NT2/D1 (cell line): ENCODE results near the gene DSC2.
"Not testable (repeated sequence)": the region's sequence is repeated elsewhere in the genome, so short reads cannot be mapped to it uniquely, and the experiment has no call there.

Experiments
- DNase-seq: peaks from one replicate; pipeline ENCODE4 v3.0.0-alpha.2; 2011; ENCODE audit warnings: low read depth, low spot score
- H3K27me3 ChIP-seq: 2 replicates; pipeline ENCODE4 v1.6.0; 2011; ENCODE audit warnings: mild to moderate bottlenecking; ENCODE audit not compliant: insufficient read length, insufficient read depth
- H3K36me3 ChIP-seq: 2 replicates; pipeline ENCODE4 v1.6.1; 2011; ENCODE audit warnings: mild to moderate bottlenecking, low read length, mixed read lengths; ENCODE audit not compliant: insufficient read depth, insufficient read length
- H3K4me1 ChIP-seq: 2 replicates; pipeline ENCODE4 v1.5.1; 2011; ENCODE audit not compliant: insufficient read depth, insufficient read length
- H3K4me3 ChIP-seq: 2 replicates; pipeline ENCODE4 v1.5.1; 2011; ENCODE audit warnings: low read depth; ENCODE audit not compliant: insufficient read length
- H3K9ac ChIP-seq: 2 replicates; pipeline ENCODE4 v1.6.0; 2011; ENCODE audit warnings: low read depth; ENCODE audit not compliant: insufficient read length
- H3K9me3 ChIP-seq: 2 replicates; pipeline ENCODE4 v1.5.1; 2011; ENCODE audit warnings: mild to moderate bottlenecking, low read length; ENCODE audit not compliant: insufficient read depth
- SUZ12 ChIP-seq: IDR thresholded peaks from 2 replicates; pipeline ENCODE4 v1.6.1; 2011; ENCODE audit not compliant: insufficient read length, insufficient read depth; ENCODE audit errors: extremely low read depth
- YY1 ChIP-seq: IDR thresholded peaks from 2 replicates; pipeline ENCODE4 v1.6.1; 2011; ENCODE audit not compliant: insufficient read length, insufficient read depth
- ZNF274 ChIP-seq: IDR thresholded peaks from 2 replicates; pipeline ENCODE4 v1.6.1; 2011; ENCODE audit warnings: mild to moderate bottlenecking, low read depth, low read length

DSC2 gene

DNA sequence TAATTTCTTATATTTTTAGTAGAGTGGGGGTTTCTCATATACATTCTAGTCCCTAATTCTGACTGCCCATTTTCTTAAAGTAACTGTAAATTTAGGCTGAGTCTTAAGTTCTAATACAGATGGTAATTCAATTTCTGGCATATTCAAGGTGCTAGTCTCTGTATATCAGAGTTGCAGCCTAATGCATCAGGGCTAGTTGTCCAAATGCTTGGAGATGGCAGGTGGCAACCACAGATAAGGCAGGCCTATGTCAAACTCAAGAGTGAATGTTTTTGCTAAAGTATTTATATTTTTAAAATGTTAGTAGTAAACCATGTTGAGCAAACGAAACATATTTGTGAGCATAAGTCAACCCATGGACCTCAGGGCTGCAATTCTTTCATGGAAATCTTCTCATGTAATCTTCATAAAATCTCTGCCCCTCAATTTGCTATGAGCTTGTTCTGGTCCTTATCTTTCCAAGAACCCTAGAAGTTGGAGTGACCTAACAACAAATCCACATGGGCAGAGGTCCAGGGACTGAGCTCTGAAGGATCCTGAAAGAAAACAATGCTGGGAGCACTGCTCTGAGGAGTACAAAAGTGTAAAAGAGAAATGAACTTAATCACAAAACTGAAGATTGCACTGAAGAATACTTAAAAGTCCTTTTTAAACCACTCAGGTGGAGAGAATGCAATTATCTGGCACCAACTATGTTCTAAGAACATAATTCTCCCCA lies 27.3 kb upstream of the DSC2 start:
- no peak overlapping the region for H3K4me3 ChIP-seq
- TF ChIP-seq SUZ12 (no peak), ZNF274 (no peak), YY1 (no peak)
- no peaks in the 10 kb centered on the region for H3K27me3 ChIP-seq
- no peaks in the 10 kb centered on the region for H3K9me3 ChIP-seq
- H3K4me1 ChIP-seq: no peaks in the 10 kb centered on the region
- no peak for DNase-seq
- H3K36me3 ChIP-seq: no peaks in the 10 kb centered on the region
- no peak overlapping the region for H3K9ac ChIP-seq

DNA sequence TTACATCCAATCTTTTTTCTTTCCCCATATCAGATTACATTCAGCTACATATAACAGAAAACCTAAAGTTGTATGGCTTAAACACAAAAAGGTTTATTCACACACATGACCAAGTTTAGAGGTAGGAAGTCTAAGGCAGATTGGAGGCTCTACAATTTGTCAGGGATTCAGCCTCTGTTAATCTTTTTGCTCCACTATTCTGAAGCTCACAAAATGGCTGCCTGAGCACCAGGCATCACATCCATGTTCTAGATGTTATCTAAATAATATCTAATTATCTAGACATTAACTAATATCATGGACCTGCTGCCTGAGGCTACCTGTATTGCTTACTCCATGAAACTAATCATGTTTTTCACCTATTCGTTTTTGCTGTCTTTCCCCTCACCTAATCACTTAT lies 23.7 kb upstream of the DSC2 start:
- DNase-seq: no peak
- TF ChIP-seq YY1 (no peak), ZNF274 (no peak), SUZ12 (no peak)
- Histone ChIP-seq H3K9me3 (no peaks in the 10 kb centered on the region), H3K4me3 (no peak overlapping the region), H3K36me3 (no peaks in the 10 kb centered on the region), H3K27me3 (no peaks in the 10 kb centered on the region), H3K4me1 (no peaks in the 10 kb centered on the region), H3K9ac (no peak overlapping the region)

DNA sequence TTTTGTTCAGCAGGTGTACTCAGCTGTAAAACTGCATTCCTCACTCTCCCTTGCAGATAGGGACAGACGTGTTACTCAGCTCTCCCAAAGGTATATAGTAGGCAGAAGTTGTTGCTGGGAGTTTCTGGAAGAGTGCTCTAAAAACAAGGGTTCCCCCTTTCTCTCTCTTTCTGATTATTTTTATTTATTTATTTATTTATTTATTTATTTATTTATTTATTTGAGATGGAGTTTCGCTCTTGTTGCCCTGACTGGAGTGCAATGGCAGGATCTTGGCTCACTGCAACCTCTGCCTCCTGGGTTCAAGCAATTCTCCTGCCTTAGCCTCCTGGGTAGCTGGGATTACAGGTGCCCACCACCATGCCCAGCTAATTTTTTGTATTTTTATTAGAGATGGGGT lies 20.9 kb upstream of the DSC2 start:
- H3K36me3 ChIP-seq, H3K27me3 ChIP-seq, H3K4me1 ChIP-seq, DNase-seq, H3K9ac ChIP-seq, H3K9me3 ChIP-seq, H3K4me3 ChIP-seq: not testable (repeated sequence)

DNA sequence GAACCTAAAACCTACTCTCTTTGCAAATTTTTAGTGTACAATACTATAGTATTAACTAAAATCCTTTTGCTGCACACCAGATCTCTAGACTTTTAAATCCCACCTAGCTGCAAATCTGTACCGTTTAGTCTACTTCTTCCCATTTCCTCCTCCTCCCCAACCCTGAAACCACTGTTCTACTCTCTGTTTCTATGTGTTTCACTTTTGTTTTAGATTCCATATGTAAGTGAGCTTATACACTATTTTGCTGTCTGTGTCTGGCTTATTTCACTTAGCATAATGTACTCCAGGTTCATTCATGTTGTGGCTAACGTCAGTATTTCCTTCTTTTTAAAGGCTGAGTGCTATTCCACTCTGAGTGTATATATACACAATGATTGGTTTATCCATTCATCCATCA lies 18.4 kb upstream of the DSC2 start:
- H3K9ac ChIP-seq: no peak overlapping the region
- no peaks in the 10 kb centered on the region for H3K36me3 ChIP-seq
- no peak for DNase-seq
- H3K4me3 ChIP-seq: no peak overlapping the region
- H3K27me3 ChIP-seq: no peaks in the 10 kb centered on the region
- H3K4me1 ChIP-seq: no peaks in the 10 kb centered on the region
- no peak for TF ChIP-seq YY1
- TF ChIP-seq SUZ12: no peak
- no peak for TF ChIP-seq ZNF274
- H3K9me3 ChIP-seq: no peaks in the 10 kb centered on the region

DNA sequence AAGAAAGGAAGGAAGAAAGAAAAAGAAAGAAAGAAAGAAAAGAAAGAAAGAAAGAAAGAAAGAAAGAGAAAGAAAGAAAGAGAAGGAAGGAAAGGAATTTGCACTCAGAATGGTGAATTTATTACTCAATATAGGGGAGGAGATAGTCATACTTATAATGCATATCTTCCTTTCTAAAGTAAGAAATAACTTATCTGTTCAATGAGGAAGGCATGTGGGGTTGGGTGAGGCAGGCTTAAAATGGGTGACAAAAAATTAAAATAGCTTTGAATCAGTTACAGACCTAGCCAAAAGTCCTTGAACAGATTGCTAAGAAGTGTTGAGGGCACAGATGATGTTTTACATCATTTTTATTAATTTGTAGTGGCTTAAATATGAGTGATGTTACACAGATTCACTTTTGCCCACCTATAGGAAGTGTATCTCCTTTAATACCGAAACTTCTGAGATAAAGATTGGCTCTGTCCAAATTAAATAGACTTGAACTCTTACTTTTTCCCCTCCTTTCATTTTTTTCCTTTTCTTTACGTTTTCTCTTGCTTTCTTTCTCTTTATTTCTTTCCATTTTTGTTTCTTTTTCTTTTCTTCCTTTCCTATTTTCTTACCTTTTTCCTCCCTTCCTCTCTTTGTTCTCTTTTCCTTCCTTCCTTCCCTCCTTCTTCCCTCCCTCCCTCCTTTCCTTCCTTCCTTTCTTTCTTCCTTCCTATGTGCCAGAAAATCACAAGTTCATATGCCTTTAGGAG lies 14.8 kb upstream of the DSC2 start:
- H3K27me3 ChIP-seq: no peaks in the 10 kb centered on the region
- TF ChIP-seq YY1 (no peak), SUZ12 (no peak), ZNF274 (no peak)

DNA sequence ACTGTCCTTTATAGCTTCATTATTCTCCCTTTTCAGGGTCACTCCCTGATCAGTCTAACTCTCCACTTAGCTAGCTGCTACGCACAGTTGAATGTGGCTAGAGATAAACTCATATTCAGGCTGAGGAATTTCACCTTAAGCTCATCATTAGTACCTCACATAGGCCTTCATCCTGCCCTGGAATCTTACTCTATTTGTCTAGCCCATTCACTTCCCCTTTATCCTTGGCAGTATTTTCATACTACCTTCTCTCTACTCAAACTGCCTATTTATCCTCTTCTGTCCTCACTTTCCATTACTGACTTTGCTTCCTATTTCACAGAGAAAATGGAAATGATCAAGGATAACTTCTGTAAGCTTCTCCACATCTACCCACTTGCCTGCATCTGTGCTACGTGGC lies 10.6 kb upstream of the DSC2 start:
- DNase-seq: no peak
- H3K4me3 ChIP-seq: no peak overlapping the region
- TF ChIP-seq YY1 (no peak), ZNF274 (no peak), SUZ12 (no peak)
- no peaks in the 10 kb centered on the region for H3K27me3 ChIP-seq
- H3K4me1 ChIP-seq: no peaks in the 10 kb centered on the region
- no peaks in the 10 kb centered on the region for H3K9me3 ChIP-seq
- H3K36me3 ChIP-seq: no peaks in the 10 kb centered on the region
- H3K9ac ChIP-seq: no peak overlapping the region

More for the DNA sequence above, 14.8 kb upstream of the DSC2 start:
- Histone ChIP-seq H3K36me3 (no peaks in the 10 kb centered on the region), H3K9ac (no peak overlapping the region), H3K4me3 (no peak overlapping the region), H3K9me3 (no peaks in the 10 kb centered on the region), H3K4me1 (no peaks in the 10 kb centered on the region)
- no peak for DNase-seq

DNA sequence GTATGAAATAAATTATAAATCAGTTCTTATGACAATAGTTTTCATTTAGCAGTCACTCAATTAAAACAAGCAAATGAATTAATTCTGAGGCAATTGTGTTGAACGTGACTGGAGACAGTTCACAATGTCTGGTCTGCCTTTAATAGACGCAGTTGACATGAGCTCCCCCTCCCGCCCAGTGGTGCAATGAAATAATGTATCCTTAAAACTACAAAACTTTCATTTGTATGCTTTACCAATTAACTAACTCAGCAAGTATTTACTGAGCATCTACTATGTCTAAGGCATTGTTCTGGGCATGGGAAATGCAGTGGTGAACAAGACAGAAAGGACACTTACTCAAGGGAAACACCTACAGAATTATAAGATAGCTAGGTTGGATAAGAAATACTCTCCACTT lies 3.5 kb upstream of the DSC2 start:
- no peak for DNase-seq
- H3K9me3 ChIP-seq: no peaks in the 10 kb centered on the region

DNA sequence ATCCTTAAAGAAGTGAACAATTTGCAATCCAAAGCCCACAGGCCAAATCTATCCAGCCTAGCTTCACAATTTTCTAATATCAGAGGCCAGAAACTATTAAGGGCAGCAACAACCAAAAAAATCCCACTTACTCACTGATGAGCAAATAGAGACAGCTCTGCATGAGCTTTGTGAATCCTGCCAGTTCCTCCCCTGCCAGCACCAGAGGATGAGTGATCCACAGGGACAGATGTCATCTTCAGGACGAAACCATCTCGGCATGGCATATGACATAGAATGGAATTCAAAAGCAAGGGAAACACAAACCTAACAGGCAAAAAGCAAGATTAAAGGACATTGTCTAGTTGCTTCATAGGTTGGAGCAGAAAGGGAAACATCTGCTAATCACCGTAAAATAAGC lies 2.2 kb upstream of the DSC2 start:
- H3K36me3 ChIP-seq: no peaks in the 10 kb centered on the region
- H3K4me1 ChIP-seq: no peaks in the 10 kb centered on the region
- H3K9me3 ChIP-seq: no peaks in the 10 kb centered on the region
- TF ChIP-seq ZNF274: no peak
- TF ChIP-seq SUZ12: no peak
- TF ChIP-seq YY1: no peak
- no peaks in the 10 kb centered on the region for H3K27me3 ChIP-seq
- H3K4me3 ChIP-seq: no peak overlapping the region
- DNase-seq: no peak
- H3K9ac ChIP-seq: no peak overlapping the region

More for the DNA sequence above, 3.5 kb upstream of the DSC2 start:
- Histone ChIP-seq H3K36me3 (no peaks in the 10 kb centered on the region), H3K27me3 (no peaks in the 10 kb centered on the region), H3K4me3 (no peak overlapping the region), H3K9ac (no peak overlapping the region), H3K4me1 (no peaks in the 10 kb centered on the region)
- TF ChIP-seq SUZ12: no peak
- no peak for TF ChIP-seq YY1
- no peak for TF ChIP-seq ZNF274
